ENCODE data around the gene KIF19. TPM values are rescaled to one million over a fixed set of nuclear protein-coding genes. Genes with fewer than 3 reads are reported as not detected.
"Not testable (repeated sequence)": the region's sequence is repeated elsewhere in the genome, so short reads cannot be mapped to it uniquely, and the experiment has no call there.

Gene KIF19
- total RNA-seq, 2 donors from 2014 or later: 0.11 to 0.53 TPM

- H3K27ac Mint-ChIP-seq: no peak overlapping the region
- H3K9me3 Mint-ChIP-seq: no peaks in the 10 kb centered on the region
- no peaks in the 10 kb centered on the region for H3K27me3 Mint-ChIP-seq
- H3K36me3 Mint-ChIP-seq (ENCODE audit: low read depth): no peaks in the 10 kb centered on the region
- H3K4me1 Mint-ChIP-seq: no peaks in the 10 kb centered on the region
- no peak for ATAC-seq (replicated peaks)
- no peak overlapping the region for H3K4me3 Mint-ChIP-seq
Measured at GRCh38 chr17:74390680-74391653, 64.9 kb downstream of the KIF19 start.

GRCh38 chr17:74391771-74392170, 65.7 kb downstream of the KIF19 start:
- Mint-ChIP-seq H3K9me3 (no peaks in the 10 kb centered on the region), H3K4me1 (no peaks in the 10 kb centered on the region), H3K27me3 (no peaks in the 10 kb centered on the region), H3K36me3 (ENCODE audit: low read depth) (no peaks in the 10 kb centered on the region), H3K27ac (no peak overlapping the region), H3K4me3 (no peak overlapping the region)
- no peak for ATAC-seq (replicated peaks)

- Mint-ChIP-seq H3K4me1 (no peaks in the 10 kb centered on the region), H3K27me3 (no peaks in the 10 kb centered on the region), H3K4me3 (no peak overlapping the region), H3K9me3 (no peaks in the 10 kb centered on the region), H3K36me3 (ENCODE audit: low read depth) (no peaks in the 10 kb centered on the region), H3K27ac (no peak overlapping the region)
- no peak for ATAC-seq (replicated peaks)
Measured at GRCh38 chr17:74392848-74393247, 66.8 kb downstream of the KIF19 start.

- no peaks in the 10 kb centered on the region for H3K27me3 Mint-ChIP-seq
- no peaks in the 10 kb centered on the region for H3K36me3 Mint-ChIP-seq (ENCODE audit: low read depth)
- H3K4me3 Mint-ChIP-seq: no peak overlapping the region
- no peaks in the 10 kb centered on the region for H3K4me1 Mint-ChIP-seq
- ATAC-seq (replicated peaks): no peak
- no peaks in the 10 kb centered on the region for H3K9me3 Mint-ChIP-seq
- H3K27ac Mint-ChIP-seq: no peak overlapping the region
Measured at GRCh38 chr17:74393346-74393942, 67.4 kb downstream of the KIF19 start.

- Mint-ChIP-seq H3K9me3 (no peaks in the 10 kb centered on the region), H3K36me3 (ENCODE audit: low read depth) (no peaks in the 10 kb centered on the region), H3K27ac (no peak overlapping the region), H3K4me1 (no peaks in the 10 kb centered on the region), H3K4me3 (no peak overlapping the region), H3K27me3 (no peaks in the 10 kb centered on the region)
- ATAC-seq (replicated peaks): no peak
Measured at GRCh38 chr17:74394275-74394950, 68.4 kb downstream of the KIF19 start.

- Mint-ChIP-seq H3K36me3 (ENCODE audit: low read depth) (no peaks in the 10 kb centered on the region), H3K4me3 (no peak overlapping the region), H3K27ac (no peak overlapping the region), H3K4me1 (no peaks in the 10 kb centered on the region), H3K9me3 (no peaks in the 10 kb centered on the region), H3K27me3 (no peaks in the 10 kb centered on the region)
- no peak for ATAC-seq (replicated peaks)
Measured at GRCh38 chr17:74394977-74395376, 69.0 kb downstream of the KIF19 start.

GRCh38 chr17:74396567-74396966, 70.5 kb downstream of the KIF19 start:
- Mint-ChIP-seq H3K4me3 (no peak overlapping the region), H3K36me3 (ENCODE audit: low read depth) (no peaks in the 10 kb centered on the region), H3K27ac (no peak overlapping the region), H3K27me3 (peaks cover 3% of the 10 kb centered on the region), H3K4me1 (no peaks in the 10 kb centered on the region), H3K9me3 (no peaks in the 10 kb centered on the region)
- no peak for ATAC-seq (replicated peaks)

- ATAC-seq (replicated peaks): no peak
- no peaks in the 10 kb centered on the region for H3K4me1 Mint-ChIP-seq
- H3K27ac Mint-ChIP-seq: no peak overlapping the region
- H3K9me3 Mint-ChIP-seq: no peaks in the 10 kb centered on the region
- H3K36me3 Mint-ChIP-seq (ENCODE audit: low read depth): no peaks in the 10 kb centered on the region
- H3K4me3 Mint-ChIP-seq: no peak overlapping the region
- peaks cover 6% of the 10 kb centered on the region for H3K27me3 Mint-ChIP-seq
Measured at GRCh38 chr17:74402048-74402447, 76.0 kb downstream of the KIF19 start.

- Mint-ChIP-seq H3K36me3 (ENCODE audit: low read depth) (no peaks in the 10 kb centered on the region), H3K4me3 (no peak overlapping the region), H3K27ac (no peak overlapping the region), H3K27me3 (peaks cover 6% of the 10 kb centered on the region), H3K9me3 (no peaks in the 10 kb centered on the region), H3K4me1 (no peaks in the 10 kb centered on the region)
- ATAC-seq (replicated peaks): no peak
Measured at GRCh38 chr17:74403512-74404137, 77.6 kb downstream of the KIF19 start.

GRCh38 chr17:74404218-74404617, 78.2 kb downstream of the KIF19 start:
- no peak for ATAC-seq (replicated peaks)
- H3K4me3 Mint-ChIP-seq: no peak overlapping the region
- H3K9me3 Mint-ChIP-seq: no peaks in the 10 kb centered on the region
- H3K27ac Mint-ChIP-seq: no peak overlapping the region
- no peaks in the 10 kb centered on the region for H3K4me1 Mint-ChIP-seq
- H3K27me3 Mint-ChIP-seq: peaks cover 6% of the 10 kb centered on the region
- no peaks in the 10 kb centered on the region for H3K36me3 Mint-ChIP-seq (ENCODE audit: low read depth)

GRCh38 chr17:74404789-74405188, 78.8 kb downstream of the KIF19 start:
- ATAC-seq (replicated peaks): no peak
- H3K9me3 Mint-ChIP-seq: no peaks in the 10 kb centered on the region

GRCh38 chr17:74405311-74405710, 79.3 kb downstream of the KIF19 start:
- H3K9me3 Mint-ChIP-seq; H3K27ac Mint-ChIP-seq; H3K36me3 Mint-ChIP-seq (ENCODE audit: low read depth); H3K4me1 Mint-ChIP-seq; H3K27me3 Mint-ChIP-seq; ATAC-seq (replicated peaks); H3K4me3 Mint-ChIP-seq: not testable (repeated sequence)

More at GRCh38 chr17:74404789-74405188, 78.8 kb downstream of the KIF19 start:
- Mint-ChIP-seq H3K36me3 (ENCODE audit: low read depth) (no peaks in the 10 kb centered on the region), H3K27me3 (peaks cover 6% of the 10 kb centered on the region), H3K4me3 (no peak overlapping the region), H3K27ac (no peak overlapping the region), H3K4me1 (no peaks in the 10 kb centered on the region)

Measured in activated T-helper 17 cell treated with anti-CD3 and anti-CD28 coated beads, Interleukin-2, amount 50 U/mL, for 72 hours (primary cell).